GM03348 (cell line): Measurements from ENCODE around the gene TERF2IP.

Experiments used
- DNase-seq: peaks from one replicate; pipeline ENCODE4 v3.0.0; 2012; ENCODE audit warnings: low spot score

The TERF2IP gene

DNA sequence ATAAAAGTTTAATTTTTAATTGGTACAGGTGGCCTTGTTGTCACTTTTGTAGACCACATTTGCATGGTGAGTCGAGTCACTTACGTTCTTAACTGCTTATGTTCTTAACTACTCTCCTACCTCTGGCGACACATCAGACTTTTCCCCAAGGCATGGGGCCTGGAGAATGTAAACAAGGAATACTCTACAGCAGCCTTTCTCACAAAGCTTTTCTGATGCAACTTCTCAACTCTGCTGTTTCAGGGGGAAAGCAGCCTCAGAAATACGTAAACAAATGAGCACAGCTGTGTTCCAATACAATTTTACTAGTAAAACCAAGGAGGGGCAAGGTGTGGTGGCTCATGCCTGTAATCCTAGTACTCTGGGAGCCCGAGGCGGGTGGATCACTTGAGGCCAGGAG, 7.0 kb upstream of the TERF2IP start:
- DNase-seq = no peak

DNA sequence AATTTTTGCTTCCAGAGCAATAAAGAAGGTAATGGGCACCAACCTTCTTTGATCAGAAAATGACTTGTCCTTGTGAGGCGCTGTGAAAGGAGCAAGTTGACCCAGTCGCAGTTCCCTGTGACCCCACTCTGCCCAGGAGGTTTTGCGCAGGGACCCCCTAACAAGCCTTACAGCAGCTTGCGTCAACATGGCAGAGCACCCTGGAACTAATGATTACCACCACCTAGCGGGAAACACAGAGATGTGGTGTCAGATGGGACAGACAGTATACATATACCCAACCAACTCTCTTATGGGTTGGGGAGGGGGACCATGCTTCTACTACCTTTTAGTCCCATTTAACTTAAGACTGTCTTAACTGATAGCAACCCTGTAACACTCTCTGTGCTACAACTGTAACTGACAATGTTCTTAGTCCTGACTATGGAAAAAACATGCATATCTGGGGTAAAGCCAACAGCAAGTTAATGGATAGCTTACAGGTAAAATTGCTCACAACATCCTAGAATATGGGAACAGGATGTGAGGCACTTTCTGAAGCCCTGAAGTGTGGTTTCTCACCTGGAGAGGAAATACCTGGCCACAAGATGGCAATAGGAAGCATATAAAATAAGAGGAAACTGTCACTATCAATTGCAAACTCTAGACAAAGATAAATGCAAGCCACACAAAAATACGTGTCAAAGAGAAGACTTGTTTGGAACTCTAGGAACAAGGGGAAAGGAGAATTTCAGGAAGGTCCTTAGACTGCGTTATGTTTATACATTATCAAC, 3.1 kb upstream of the TERF2IP start:
- DNase-seq = no peak

DNA sequence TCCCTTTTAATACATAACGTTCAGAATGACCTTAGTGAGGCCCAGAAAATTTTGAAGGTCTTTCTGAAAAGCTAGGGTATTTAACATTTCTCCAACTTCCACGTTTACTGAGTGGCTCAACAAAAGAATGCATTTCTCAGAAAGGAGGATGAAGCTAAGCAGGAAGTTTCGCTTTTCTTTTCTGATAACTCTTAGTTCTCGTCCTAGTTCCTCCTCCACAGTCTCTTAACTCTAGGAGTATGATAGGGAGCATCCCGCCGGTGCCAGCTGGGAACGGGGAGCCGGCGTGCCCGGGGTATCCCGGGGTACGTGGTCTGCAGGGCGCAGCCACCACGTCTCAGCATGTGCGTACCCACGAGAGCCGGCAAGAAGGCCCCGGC, 471 bp upstream of the TERF2IP start:
- no peak for DNase-seq

DNA sequence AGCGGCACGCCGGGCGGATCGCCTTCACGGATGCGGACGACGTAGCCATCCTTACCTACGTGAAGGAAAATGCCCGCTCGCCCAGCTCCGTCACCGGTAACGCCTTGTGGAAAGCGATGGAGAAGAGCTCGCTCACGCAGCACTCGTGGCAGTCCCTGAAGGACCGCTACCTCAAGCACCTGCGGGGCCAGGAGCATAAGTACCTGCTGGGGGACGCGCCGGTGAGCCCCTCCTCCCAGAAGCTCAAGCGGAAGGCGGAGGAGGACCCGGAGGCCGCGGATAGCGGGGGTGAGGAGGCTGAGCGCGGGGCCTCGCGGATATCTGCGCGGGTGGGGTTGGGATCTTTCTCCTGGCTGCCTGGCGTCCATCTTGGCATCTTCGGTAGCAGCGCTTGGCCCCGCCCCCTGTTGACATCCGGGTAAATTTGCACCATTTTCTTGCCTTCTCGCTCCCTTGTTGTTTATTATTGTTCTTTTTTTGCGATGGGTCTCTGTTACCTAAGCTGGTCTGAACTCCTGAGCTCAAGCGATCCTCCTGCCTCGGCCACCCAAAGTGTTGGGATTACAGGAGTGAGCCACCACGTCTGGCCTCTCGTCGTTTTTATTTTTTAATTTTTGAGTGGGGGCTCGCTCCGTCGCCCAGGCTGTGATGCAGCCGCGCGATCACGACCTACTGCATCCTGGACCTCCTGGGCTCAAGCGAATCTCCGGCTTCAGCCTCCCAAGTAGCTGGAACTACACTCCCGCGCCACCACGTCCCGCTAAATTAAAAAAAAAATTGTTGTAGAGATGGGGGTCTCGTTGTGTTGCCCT, 898 bp downstream of the TERF2IP start:
- DNase-seq = peak; percentile 85

DNA sequence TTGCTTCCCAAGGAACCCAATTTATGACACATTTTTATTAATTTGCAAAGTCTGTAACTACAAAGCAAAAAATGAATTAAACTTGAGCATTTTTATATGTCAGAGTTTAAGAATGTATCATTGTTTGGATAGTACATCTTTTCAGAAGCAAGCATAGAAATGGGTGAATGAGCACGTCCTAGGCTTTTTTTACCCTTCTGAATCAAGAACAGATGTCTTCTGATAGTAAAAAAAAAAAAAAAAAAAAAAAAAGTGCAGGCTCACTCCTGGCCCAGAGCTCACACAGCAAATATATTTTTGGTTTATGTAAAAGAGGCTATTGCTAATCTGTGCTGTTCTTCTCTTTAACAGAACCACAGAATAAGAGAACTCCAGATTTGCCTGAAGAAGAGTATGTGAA, 6.3 kb downstream of the TERF2IP start:
- peak; percentile 75 for DNase-seq

DNA sequence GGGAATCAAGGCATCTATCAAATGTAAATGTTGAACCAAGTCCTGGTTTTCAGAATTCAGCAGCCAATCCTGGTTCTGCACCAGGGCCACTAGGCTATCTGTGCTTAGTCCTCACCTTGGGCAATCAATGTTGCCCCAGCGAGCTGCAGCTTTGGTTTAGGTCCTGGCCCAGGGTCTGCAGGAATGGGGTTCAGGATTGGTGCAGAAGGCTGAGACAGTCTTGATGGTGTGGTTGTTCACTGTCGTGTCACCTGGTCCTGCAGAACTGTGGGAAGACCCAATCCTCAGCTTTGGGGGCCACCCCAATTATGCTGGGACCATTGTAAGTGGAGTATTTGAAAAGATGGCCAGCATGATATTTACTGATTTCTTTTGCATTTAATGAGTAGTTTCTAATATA, 10.6 kb downstream of the TERF2IP start:
- DNase-seq = no peak

DNA sequence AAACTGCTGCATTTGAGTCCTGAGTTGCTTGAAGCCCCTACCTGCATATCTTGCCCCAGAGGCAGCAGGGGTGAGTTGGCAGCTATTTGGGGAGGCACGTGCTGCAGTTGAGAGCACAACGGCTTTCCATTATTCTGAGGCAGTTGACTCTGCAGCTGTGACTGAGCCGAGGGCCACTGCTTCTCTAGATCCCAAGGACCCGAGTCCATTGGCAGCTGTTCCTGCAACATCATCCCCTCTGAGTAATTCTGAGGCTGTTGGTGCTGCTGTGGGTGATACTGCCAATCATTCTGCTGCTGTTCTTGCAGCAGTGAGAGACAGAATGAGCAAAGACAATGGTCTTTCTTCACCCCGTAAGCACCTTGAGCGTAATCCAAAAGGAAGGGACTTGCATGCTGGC, 12.7 kb downstream of the TERF2IP start:
- no peak for DNase-seq

DNA sequence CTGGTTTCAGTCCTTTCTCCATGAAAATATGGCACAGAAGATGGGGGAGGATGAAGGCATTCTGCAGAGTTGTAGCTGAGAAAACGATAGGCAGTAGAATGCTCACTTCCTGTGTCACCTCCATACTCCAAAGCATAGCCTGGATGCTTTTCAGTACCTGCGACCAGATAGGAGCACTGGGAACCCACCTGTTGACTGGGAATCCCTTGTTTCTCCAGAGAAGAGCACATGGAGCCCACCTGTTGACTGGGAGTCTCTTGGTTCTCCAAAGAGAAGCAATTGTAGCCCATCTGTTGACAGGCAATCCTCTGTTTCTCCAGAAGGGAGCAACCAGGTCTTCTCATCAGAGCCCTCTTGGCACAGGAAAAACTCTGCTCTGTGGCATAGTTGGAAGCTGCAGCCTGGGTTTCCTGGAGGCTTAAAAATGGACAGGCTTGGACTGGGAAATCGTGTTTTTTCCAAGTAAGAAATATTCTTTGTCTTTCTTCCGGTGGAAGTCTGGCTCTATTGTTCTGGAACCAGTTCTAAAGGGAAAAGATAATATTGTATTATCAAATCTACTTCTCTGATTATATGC, 13.2 kb downstream of the TERF2IP start:
- DNase-seq = no peak

DNA sequence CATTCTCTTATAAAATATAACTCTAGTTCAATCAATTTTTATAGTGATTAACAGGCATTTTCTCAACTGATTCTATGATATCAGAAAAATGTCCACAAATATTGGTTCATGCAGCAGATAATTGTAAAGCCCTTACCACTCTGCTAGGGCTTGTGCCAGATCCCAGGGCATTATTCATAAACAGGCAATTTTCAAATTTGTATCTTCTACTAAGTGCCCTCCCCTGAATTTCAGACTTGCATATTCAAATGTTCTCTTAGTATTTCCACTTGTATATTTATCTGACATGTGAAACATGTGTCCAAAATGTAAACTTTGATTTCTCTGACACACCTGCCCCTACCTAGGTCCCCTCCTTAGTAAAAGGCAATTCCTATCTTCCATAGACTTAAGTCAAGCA, 19.9 kb downstream of the TERF2IP start:
- DNase-seq = no peak

DNA sequence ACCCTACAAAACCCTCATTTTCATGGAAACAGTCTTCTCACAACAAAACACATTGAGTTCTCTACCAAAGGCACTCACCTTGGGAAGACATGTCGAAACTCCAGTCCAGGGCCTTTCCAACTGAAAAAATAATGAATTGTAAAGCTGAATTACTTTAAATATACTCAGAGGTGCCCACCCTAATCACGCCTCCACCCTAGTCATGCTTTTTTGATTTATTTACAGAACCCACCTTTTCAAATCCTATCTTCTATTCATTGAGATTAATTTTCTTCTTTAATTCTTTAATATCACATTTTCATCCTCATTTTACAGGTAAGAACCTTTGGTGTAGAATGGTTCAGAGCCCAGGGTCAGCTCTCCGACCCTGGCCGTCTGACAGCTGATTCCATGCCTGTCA, 29.3 kb downstream of the TERF2IP start, which contains the start of gene CPHXL2:
TSS of gene CPHXL2 (minus strand) at position 101 of the 400 bp plus-strand sequence. CDS start at position 91, 10 bp downstream.
- DNase-seq = no peak

DNA sequence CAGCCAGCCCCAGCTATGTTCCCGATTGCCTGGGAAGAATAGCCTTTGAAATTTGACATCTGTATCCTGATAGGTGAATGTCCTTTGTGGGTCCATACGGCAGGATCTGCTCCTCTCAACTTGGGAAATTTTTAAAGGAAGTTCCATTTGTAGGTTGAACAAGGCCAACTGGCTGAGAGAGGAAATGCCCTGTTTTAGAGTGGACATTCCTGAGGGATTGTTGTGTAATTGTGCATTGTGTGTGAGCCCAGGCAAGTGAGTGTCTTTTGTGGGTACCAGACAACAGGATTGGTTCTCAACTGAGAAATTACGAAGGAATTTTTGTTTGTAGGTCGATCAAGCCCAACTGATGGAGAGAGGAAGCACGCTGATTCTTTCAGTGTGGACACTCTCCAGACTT, 31.8 kb downstream of the TERF2IP start:
- DNase-seq = no peak

DNA sequence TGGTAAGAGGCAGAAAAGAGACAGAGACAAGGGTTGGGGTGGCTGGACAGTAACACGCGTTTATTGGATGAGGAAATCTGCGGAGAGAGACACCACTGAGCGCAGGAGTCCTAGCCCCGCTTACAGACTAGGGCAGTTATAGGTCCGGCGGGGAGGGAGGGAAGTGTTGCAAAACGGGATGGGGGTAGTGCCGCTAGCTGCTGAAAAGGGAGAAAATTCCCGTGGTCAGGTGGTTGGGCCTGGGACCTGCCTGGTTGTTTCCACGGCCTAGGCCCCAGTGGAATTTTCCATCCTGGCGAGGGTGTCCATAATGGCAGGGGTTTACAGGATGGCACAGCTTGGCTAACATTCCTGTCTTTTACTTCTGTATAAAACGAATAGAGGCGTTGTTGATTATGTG, 34.7 kb downstream of the TERF2IP start:
- no peak for DNase-seq

DNA sequence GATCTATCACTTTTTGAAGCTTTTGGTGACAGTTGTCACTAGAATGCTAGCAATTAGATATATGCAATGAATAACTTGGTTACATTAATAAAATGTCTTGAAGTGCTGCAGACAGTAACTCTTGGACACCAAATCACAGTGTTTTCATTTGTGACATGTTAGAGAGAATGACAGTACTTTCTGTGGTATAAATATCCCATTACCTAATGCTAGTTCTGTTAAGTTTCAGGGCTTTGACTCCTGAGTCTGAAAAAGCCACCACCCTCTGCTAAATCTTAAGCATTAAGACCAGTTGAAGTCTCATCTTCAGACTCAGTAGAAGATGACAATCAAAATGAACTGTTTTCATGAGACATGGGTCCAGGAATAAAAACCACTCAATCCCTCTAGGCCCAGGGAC, 39.8 kb downstream of the TERF2IP start:
- no peak for DNase-seq

DNA sequence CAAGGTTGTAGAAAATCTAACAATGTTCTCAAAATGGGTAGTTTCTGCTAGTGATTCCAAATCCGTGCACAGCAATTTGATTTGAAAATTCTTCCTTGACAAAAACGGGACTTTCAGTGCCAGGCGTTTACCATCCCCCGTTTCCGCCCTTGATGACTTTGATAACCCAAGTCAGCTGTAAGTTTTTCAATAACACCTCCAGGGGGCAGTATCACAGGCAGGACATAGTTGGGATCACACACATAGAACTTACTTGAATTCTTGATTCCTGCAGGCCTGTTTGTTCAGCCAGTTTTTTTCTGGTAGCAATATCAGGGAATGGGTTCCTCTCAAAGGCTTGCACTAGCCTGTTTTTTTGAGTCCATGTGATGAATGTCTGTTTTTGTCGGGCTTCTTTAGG, 48.1 kb downstream of the TERF2IP start:
- DNase-seq = no peak

DNA sequence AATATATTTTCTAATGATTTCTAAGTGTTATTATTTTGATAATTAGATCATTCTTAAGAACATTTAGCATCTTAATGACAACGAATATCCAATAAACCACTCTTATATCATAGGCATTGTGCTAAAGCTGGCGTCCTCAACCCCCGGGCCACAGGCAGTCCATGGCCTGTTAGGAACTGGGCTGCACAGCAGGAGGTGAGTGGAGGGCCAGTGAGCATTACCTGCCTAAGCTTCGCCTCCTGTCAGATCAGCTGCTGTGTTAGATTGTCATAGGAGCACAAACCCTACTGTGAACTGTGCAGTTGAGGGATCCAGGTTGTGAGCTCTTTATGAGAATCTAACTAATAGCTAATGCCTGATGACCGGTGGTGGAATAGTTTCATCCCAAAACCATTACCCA, 50.0 kb downstream of the TERF2IP start:
- DNase-seq = no peak

DNA sequence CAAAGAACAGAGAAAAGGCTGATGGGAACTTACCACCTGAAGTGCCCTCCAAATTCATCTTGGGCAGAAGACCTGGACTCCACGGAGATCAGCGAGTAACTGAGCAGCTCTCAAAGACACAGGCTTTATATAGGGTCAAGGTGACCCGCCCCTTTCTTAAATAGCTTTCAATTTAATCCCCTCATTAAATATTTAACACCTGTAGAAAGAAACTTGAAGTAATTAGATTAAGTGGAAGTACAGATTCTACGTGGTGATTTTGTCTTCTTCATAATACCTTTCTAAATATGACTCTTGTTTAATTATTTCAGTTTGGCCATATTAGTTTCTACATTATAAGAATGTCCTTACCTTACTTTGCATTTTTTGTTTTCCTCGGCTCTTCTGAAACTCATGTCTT, 53.8 kb downstream of the TERF2IP start, which contains the start of gene DUXB:
TSS of gene DUXB (minus strand) at position 101 of the 400 bp plus-strand sequence. CDS start at position 58, 43 bp downstream.
- no peak for DNase-seq

DNA sequence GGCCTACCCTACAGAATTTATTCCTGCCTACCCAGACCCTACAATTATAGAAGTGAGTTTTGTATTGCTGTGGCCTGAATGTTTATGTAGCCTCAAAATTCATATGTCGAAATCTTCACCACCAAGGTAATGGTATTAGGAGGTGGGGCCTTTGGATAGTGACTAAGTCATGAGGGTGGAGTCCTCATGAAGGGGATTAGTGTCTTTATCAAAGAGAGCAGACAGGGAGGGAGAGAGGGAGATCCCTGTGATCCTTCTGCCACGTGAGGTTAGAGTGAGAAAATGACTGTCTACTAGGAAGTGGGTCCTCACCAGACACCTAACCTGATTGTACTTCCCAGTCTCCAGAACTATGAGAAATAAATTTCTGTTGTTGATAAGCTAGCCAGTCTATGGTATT, 54.7 kb downstream of the TERF2IP start:
- no peak for DNase-seq

DNA sequence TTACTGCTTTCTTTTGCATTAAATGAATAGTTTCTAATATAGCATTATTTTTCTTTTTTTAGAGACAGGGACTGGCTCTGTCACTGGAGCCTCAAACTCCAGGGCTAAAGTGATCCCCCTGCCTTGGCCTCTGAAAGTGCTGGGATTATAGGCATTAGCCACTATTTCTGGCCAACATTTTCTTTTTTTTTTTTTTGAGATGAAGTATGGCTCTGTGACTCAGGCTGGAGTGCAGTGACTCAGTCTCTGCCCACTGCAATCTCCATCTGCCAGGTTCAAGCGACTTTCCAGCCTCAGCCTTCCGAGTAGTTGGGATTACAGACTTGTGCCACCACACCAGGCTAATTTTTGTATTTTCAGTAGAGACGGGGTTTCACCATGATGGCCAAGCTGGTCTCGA, 55.7 kb downstream of the TERF2IP start:
- no peak for DNase-seq
